K562 (cell line): Measurements from ENCODE around the gene PSMA7. TPM values are rescaled to one million over a fixed set of nuclear protein-coding genes. Genes with fewer than 3 reads are reported as not detected.

Experiments
- ADNP ChIP-seq: fragments of 200-800 bp; sonication (Bioruptor generic); IDR thresholded peaks from 2 replicates; pipeline ENCODE4 v1.6.1; 2016; ENCODE audit warnings: missing genetic modification characterization, missing compliant biosample characterization
- COPS2 ChIP-seq: fragments of 450-650 bp; conservative IDR thresholded peaks from 2 replicates; pipeline ENCODE4 v1.6.1; 2016; ENCODE audit warnings: mild to moderate bottlenecking, moderate library complexity
- MXI1 ChIP-seq: IDR thresholded peaks from 2 replicates; pipeline ENCODE4 v1.6.1; 2011; ENCODE audit warnings: low read depth, mild to moderate bottlenecking, improper control_type of control experiment, low read length
- RBM34 ChIP-seq: fragments of 200-400 bp; formaldehyde crosslinking; IDR thresholded peaks from 2 replicates; pipeline ENCODE4 v1.6.1; 2018; ENCODE audit warnings: low read length, borderline replicate concordance; ENCODE audit not compliant: insufficient read depth
- TCF3 ChIP-seq: sonication (generic); formaldehyde crosslinking; IDR thresholded peaks from 2 replicates; pipeline ENCODE4 v1.4.0; 2020; ENCODE audit warnings: mild to moderate bottlenecking, missing genetic modification reagents
- polyA plus RNA-seq, 8 experiments: library from polyadenylated mRNA; depleted of rRNA in 4 of 8; stranded (reverse) in 5 of 8; unstranded in 3 of 8; fragments of >200 nt; fragmentation: Nextera tagmentation in 2 of 8; fragmentation: Illumina TruSeq in 1 of 8; extraction: Ambion mirVana in 2 of 8; extraction: Trizol in 1 of 8; gene quantifications; 2 replicates each; pipeline versions ENCODE4 v1.2.1 to v1.2.3, GENCODE V29; 2011 to 2014; ENCODE audit warnings: inconsistent platforms in 1 of 8, missing spikeins in 1 of 8
- total RNA-seq, 7 experiments: library from RNA; depleted of rRNA in 6 of 7; stranded (reverse); fragments of >200 nt in 6 of 7; fragmentation: Illumina TruSeq in 2 of 7; extraction: Trizol in 2 of 7; gene quantifications; 2 replicates each; pipeline versions ENCODE4 v1.2.1 to v1.2.3, GENCODE V29; 2011 to 2021; ENCODE audit warnings: low replicate concordance in 1 of 7
- TF ChIP-seq, protein P1 (sequence below): sonication (generic); formaldehyde crosslinking; IDR thresholded peaks from 2 replicates; pipeline ENCODE4 v1.8.1; 2023; ENCODE audit warnings: missing genetic modification reagents, mild to moderate bottlenecking, borderline replicate concordance

The PSMA7 gene
- total and polyA plus RNA-seq, 9 of the 15 experiments (the other 6 are each of a cell fraction or from before 2014, with no cell fraction given) = 257 to 510 (median 393) TPM

GRCh38 chr20:62162765-62163484, 19.7 kb upstream of the PSMA7 start (continued):
- TF ChIP-seq RBM34 (no peak), TCF3 (no peak), ADNP (tag) (no peak), MXI1 (no peak), COPS2 (no peak)
- TF ChIP-seq, protein P1, sequence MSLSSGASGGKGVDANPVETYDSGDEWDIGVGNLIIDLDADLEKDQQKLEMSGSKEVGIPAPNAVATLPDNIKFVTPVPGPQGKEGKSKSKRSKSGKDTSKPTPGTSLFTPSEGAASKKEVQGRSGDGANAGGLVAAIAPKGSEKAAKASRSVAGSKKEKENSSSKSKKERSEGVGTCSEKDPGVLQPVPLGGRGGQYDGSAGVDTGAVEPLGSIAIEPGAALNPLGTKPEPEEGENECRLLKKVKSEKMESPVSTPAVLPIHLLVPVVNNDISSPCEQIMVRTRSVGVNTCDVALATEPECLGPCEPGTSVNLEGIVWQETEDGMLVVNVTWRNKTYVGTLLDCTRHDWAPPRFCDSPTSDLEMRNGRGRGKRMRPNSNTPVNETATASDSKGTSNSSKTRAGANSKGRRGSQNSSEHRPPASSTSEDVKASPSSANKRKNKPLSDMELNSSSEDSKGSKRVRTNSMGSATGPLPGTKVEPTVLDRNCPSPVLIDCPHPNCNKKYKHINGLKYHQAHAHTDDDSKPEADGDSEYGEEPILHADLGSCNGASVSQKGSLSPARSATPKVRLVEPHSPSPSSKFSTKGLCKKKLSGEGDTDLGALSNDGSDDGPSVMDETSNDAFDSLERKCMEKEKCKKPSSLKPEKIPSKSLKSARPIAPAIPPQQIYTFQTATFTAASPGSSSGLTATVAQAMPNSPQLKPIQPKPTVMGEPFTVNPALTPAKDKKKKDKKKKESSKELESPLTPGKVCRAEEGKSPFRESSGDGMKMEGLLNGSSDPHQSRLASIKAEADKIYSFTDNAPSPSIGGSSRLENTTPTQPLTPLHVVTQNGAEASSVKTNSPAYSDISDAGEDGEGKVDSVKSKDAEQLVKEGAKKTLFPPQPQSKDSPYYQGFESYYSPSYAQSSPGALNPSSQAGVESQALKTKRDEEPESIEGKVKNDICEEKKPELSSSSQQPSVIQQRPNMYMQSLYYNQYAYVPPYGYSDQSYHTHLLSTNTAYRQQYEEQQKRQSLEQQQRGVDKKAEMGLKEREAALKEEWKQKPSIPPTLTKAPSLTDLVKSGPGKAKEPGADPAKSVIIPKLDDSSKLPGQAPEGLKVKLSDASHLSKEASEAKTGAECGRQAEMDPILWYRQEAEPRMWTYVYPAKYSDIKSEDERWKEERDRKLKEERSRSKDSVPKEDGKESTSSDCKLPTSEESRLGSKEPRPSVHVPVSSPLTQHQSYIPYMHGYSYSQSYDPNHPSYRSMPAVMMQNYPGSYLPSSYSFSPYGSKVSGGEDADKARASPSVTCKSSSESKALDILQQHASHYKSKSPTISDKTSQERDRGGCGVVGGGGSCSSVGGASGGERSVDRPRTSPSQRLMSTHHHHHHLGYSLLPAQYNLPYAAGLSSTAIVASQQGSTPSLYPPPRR (CRISPR knock-in tag) = no peak
